Glutamatergic neuron (in vitro differentiated cells): ENCODE data around the gene NHERF2. TPM values are rescaled to one million over a fixed set of nuclear protein-coding genes. Genes with fewer than 3 reads are reported as not detected.

Source experiments
- DNase-seq: peaks from one replicate; pipeline ENCODE4 v3.0.0; 2022
- H3K27ac Mint-ChIP-seq: one replicate; pipeline ENCODE4 v1.8.0; 2020; ENCODE audit warnings: mild to moderate bottlenecking, mixed read lengths, inconsistent platforms; ENCODE audit not compliant: unreplicated experiment
- H3K27me3 Mint-ChIP-seq: one replicate; pipeline ENCODE4 v1.8.0; 2020; ENCODE audit warnings: mild to moderate bottlenecking, moderate library complexity, mixed read lengths, inconsistent platforms; ENCODE audit not compliant: unreplicated experiment
- H3K36me3 Mint-ChIP-seq: one replicate; pipeline ENCODE4 v1.8.0; 2020; ENCODE audit warnings: mild to moderate bottlenecking, mixed read lengths, inconsistent platforms; ENCODE audit not compliant: unreplicated experiment
- H3K4me1 Mint-ChIP-seq: one replicate; pipeline ENCODE4 v1.8.0; 2020; ENCODE audit warnings: mild to moderate bottlenecking, low read depth, mixed read lengths, inconsistent platforms; ENCODE audit not compliant: unreplicated experiment
- H3K4me3 Mint-ChIP-seq: one replicate; pipeline ENCODE4 v1.8.0; 2020; ENCODE audit warnings: mild to moderate bottlenecking, mixed read lengths, inconsistent platforms; ENCODE audit not compliant: unreplicated experiment
- H3K9me3 Mint-ChIP-seq: one replicate; pipeline ENCODE4 v1.8.0; 2020; ENCODE audit warnings: mild to moderate bottlenecking, moderate library complexity, mixed read lengths, inconsistent platforms; ENCODE audit not compliant: unreplicated experiment
- total RNA-seq: library from RNA; stranded (reverse); fragmentation: NEBNext Ultra II Directional; extraction: Animal tissue kit (Norgen Biotek cat#: 25700); gene quantifications from one replicate; pipeline ENCODE4 v1.2.1, GENCODE V29; 2021; ENCODE audit not compliant: unreplicated experiment
- TF ChIP-seq, protein P1 (sequence below): fragments of 200-600 bp; sonication (generic); IDR thresholded peaks from one replicate; pipeline ENCODE4 v1.5.0; 2021; ENCODE audit not compliant: partially characterized antibody, unreplicated experiment

The NHERF2 gene
- total RNA-seq, 1 donor from 2014 or later = 22.3 TPM

GRCh38 chr16:2084895-2085625 is 58.4 kb downstream of the NHERF2 start:
- H3K36me3 Mint-ChIP-seq = no peaks in the 10 kb centered on the region
- peaks cover 9% of the 10 kb centered on the region for H3K4me1 Mint-ChIP-seq
- no peak for DNase-seq
- H3K27ac Mint-ChIP-seq = no peak overlapping the region
- peaks cover 13% of the 10 kb centered on the region for H3K27me3 Mint-ChIP-seq
- H3K9me3 Mint-ChIP-seq = peaks cover 13% of the 10 kb centered on the region
- no peak overlapping the region for H3K4me3 Mint-ChIP-seq
- TF ChIP-seq, protein P1, sequence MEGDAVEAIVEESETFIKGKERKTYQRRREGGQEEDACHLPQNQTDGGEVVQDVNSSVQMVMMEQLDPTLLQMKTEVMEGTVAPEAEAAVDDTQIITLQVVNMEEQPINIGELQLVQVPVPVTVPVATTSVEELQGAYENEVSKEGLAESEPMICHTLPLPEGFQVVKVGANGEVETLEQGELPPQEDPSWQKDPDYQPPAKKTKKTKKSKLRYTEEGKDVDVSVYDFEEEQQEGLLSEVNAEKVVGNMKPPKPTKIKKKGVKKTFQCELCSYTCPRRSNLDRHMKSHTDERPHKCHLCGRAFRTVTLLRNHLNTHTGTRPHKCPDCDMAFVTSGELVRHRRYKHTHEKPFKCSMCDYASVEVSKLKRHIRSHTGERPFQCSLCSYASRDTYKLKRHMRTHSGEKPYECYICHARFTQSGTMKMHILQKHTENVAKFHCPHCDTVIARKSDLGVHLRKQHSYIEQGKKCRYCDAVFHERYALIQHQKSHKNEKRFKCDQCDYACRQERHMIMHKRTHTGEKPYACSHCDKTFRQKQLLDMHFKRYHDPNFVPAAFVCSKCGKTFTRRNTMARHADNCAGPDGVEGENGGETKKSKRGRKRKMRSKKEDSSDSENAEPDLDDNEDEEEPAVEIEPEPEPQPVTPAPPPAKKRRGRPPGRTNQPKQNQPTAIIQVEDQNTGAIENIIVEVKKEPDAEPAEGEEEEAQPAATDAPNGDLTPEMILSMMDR = no peak

DNA sequence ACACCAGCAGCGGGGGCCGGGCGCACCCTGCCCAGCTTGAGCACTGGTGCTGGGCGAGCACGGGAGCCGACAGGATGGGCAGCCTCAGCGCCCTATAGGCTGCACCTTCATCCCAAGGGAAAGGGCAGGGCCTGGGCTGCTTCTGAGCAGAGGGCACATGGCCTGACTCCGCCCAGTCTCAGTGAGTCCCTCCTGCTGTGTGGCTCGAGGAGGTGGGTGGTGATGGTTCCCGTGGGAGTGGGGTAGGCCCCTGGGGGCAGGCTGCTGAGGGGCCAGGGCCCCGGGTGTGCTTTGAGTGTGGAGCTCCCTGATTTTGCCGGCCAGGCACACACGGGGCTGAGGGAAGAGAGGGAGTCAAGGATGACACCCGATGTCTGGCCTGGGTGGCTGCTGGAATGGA is 59.0 kb downstream of the NHERF2 start:
- H3K27ac Mint-ChIP-seq = no peak overlapping the region
- TF ChIP-seq, protein P1 = no peak
- no peak for DNase-seq
- no peaks in the 10 kb centered on the region for H3K36me3 Mint-ChIP-seq
- peaks cover 14% of the 10 kb centered on the region for H3K9me3 Mint-ChIP-seq
- H3K27me3 Mint-ChIP-seq = peaks cover 15% of the 10 kb centered on the region
- H3K4me3 Mint-ChIP-seq = no peak overlapping the region
- H3K4me1 Mint-ChIP-seq = peaks cover 9% of the 10 kb centered on the region

DNA sequence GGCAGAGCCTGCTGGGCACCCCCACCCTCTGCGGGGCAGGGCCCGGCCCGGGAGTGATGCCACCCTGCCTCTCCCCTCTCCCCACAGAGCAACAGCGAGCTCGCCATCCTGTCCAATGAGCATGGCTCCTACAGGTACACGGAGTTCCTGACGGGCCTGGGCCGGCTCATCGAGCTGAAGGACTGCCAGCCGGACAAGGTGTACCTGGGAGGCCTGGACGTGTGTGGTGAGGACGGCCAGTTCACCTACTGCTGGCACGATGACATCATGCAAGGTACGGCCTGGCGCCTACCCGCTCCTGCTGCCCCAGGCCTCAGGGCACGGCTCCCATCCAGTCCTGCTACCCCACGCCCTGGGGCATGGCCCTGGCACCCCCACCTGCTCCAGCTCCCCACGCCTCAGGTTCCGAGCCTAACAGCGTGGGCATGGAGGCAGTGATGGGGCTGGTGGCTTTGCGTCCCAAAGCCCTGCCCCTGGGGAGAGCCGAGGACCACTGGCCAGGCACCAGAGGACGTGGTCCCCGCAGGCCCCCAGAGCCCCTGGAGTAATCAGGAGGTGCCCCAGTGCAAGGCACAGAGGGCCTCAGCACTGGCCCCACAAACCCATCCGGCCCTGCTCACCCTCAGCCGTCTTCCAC is 59.5 kb downstream of the NHERF2 start:
- peaks cover 9% of the 10 kb centered on the region for H3K4me1 Mint-ChIP-seq
- H3K9me3 Mint-ChIP-seq = peaks cover 14% of the 10 kb centered on the region
- H3K36me3 Mint-ChIP-seq = no peaks in the 10 kb centered on the region
- no peak overlapping the region for H3K27ac Mint-ChIP-seq
- TF ChIP-seq, protein P1 = no peak
- peaks cover 15% of the 10 kb centered on the region for H3K27me3 Mint-ChIP-seq
- H3K4me3 Mint-ChIP-seq = no peak overlapping the region
- DNase-seq = no peak

DNA sequence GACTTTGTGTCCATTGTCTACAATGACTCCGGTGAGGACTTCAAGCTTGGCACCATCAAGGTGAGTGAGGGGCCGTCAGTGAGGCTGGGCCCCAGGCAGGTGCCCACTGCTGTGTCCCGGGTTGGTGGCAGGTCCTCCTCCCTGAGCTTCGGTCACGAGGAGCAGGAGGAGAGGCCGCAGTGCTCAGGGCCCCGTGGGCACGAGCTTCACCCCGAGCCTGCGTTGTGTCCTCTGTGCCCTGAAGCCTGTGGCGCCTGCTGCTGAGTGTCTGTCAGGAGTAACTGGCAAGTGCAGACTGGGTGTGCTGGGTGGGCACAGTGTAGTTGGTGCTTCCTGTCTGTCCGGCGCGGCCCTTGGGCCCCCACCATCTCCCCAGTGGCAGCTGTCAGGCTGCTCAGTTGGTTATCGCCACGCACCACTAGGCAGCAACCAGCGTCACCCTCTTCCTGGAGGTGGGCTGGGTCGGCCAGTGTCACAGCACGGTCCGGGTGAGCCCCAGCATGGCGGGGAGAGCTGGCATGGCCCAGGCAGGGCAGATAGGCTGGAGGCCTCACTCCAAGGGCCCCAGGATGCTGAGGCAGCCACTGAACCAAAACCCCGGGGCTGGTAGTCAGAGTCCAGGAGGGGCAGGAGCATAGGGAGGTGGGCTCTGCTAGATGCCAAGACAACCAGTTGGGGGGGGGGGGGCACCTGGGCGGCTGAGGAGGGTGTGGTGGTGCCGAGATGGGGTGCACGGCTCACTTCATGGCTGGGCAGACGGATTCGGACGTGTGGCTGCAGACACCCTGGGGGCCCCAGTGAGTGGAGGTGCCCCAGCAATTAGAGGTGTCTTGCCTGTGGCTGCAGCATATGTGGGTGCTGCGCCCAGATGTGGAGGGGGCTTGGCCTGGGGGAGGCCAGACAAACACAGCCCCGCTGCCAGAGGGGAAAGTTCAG is 60.4 kb downstream of the NHERF2 start:
- Mint-ChIP-seq H3K4me1 (peaks cover 9% of the 10 kb centered on the region), H3K36me3 (no peaks in the 10 kb centered on the region), H3K27ac (no peak overlapping the region), H3K27me3 (peaks cover 18% of the 10 kb centered on the region), H3K4me3 (no peak overlapping the region), H3K9me3 (peaks cover 14% of the 10 kb centered on the region)
- TF ChIP-seq, protein P1 = no peak
- no peak for DNase-seq
